ENCODE data around the gene ACBD6.

ACBD6 gene

GRCh38 chr1:180536821-180537372, 34.5 kb upstream of the ACBD6 start:
- Histone ChIP-seq H3K9ac (ENCODE audit: low read depth, low read length) (no peak overlapping the region), H3K36me3 (ENCODE audit: control insufficient read depth, insufficient read depth, low read length) (no peaks in the 10 kb centered on the region), H3K27me3 (ENCODE audit: control insufficient read depth, insufficient read depth, low read length) (no peaks in the 10 kb centered on the region), H3K4me1 (ENCODE audit: control insufficient read depth, insufficient read depth, low read length) (no peaks in the 10 kb centered on the region), H3K9me3 (ENCODE audit: control insufficient read depth, insufficient read depth, low read length) (no peaks in the 10 kb centered on the region), H3K4me3 (ENCODE audit: low read depth, low read length) (no peak overlapping the region)

GRCh38 chr1:180535418-180535999, 33.1 kb upstream of the ACBD6 start:
- Histone ChIP-seq H3K9ac (ENCODE audit: low read depth, low read length) (no peak overlapping the region), H3K4me1 (ENCODE audit: control insufficient read depth, insufficient read depth, low read length) (no peaks in the 10 kb centered on the region), H3K4me3 (ENCODE audit: low read depth, low read length) (no peak overlapping the region), H3K36me3 (ENCODE audit: control insufficient read depth, insufficient read depth, low read length) (no peaks in the 10 kb centered on the region), H3K27me3 (ENCODE audit: control insufficient read depth, insufficient read depth, low read length) (no peaks in the 10 kb centered on the region), H3K9me3 (ENCODE audit: control insufficient read depth, insufficient read depth, low read length) (no peaks in the 10 kb centered on the region)

GRCh38 chr1:180534214-180534613, 31.8 kb upstream of the ACBD6 start:
- no peaks in the 10 kb centered on the region for H3K27me3 ChIP-seq (ENCODE audit: control insufficient read depth, insufficient read depth, low read length)
- H3K4me1 ChIP-seq (ENCODE audit: control insufficient read depth, insufficient read depth, low read length) = no peaks in the 10 kb centered on the region
- H3K9ac ChIP-seq (ENCODE audit: low read depth, low read length) = no peak overlapping the region
- no peak overlapping the region for H3K4me3 ChIP-seq (ENCODE audit: low read depth, low read length)
- no peaks in the 10 kb centered on the region for H3K9me3 ChIP-seq (ENCODE audit: control insufficient read depth, insufficient read depth, low read length)
- H3K36me3 ChIP-seq (ENCODE audit: control insufficient read depth, insufficient read depth, low read length) = no peaks in the 10 kb centered on the region

GRCh38 chr1:180533266-180533987, 31.1 kb upstream of the ACBD6 start:
- Histone ChIP-seq H3K4me1 (ENCODE audit: control insufficient read depth, insufficient read depth, low read length) (no peaks in the 10 kb centered on the region), H3K9ac (ENCODE audit: low read depth, low read length) (no peak overlapping the region), H3K4me3 (ENCODE audit: low read depth, low read length) (no peak overlapping the region), H3K36me3 (ENCODE audit: control insufficient read depth, insufficient read depth, low read length) (no peaks in the 10 kb centered on the region), H3K9me3 (ENCODE audit: control insufficient read depth, insufficient read depth, low read length) (no peaks in the 10 kb centered on the region), H3K27me3 (ENCODE audit: control insufficient read depth, insufficient read depth, low read length) (no peaks in the 10 kb centered on the region)

GRCh38 chr1:180532854-180533253, 30.5 kb upstream of the ACBD6 start:
- Histone ChIP-seq H3K36me3 (ENCODE audit: control insufficient read depth, insufficient read depth, low read length) (no peaks in the 10 kb centered on the region), H3K9ac (ENCODE audit: low read depth, low read length) (no peak overlapping the region), H3K27me3 (ENCODE audit: control insufficient read depth, insufficient read depth, low read length) (no peaks in the 10 kb centered on the region), H3K9me3 (ENCODE audit: control insufficient read depth, insufficient read depth, low read length) (no peaks in the 10 kb centered on the region), H3K4me3 (ENCODE audit: low read depth, low read length) (no peak overlapping the region), H3K4me1 (ENCODE audit: control insufficient read depth, insufficient read depth, low read length) (no peaks in the 10 kb centered on the region)

- H3K9ac ChIP-seq (ENCODE audit: low read depth, low read length) = no peak overlapping the region
- no peak overlapping the region for H3K4me3 ChIP-seq (ENCODE audit: low read depth, low read length)
- no peaks in the 10 kb centered on the region for H3K27me3 ChIP-seq (ENCODE audit: control insufficient read depth, insufficient read depth, low read length)
- no peaks in the 10 kb centered on the region for H3K9me3 ChIP-seq (ENCODE audit: control insufficient read depth, insufficient read depth, low read length)
- H3K4me1 ChIP-seq (ENCODE audit: control insufficient read depth, insufficient read depth, low read length) = no peaks in the 10 kb centered on the region
- no peaks in the 10 kb centered on the region for H3K36me3 ChIP-seq (ENCODE audit: control insufficient read depth, insufficient read depth, low read length)
Observed at GRCh38 chr1:180530501-180530900, 28.1 kb upstream of the ACBD6 start.

- Histone ChIP-seq H3K36me3 (ENCODE audit: control insufficient read depth, insufficient read depth, low read length) (no peaks in the 10 kb centered on the region), H3K4me3 (ENCODE audit: low read depth, low read length) (no peak overlapping the region), H3K4me1 (ENCODE audit: control insufficient read depth, insufficient read depth, low read length) (no peaks in the 10 kb centered on the region), H3K9me3 (ENCODE audit: control insufficient read depth, insufficient read depth, low read length) (no peaks in the 10 kb centered on the region), H3K9ac (ENCODE audit: low read depth, low read length) (no peak overlapping the region), H3K27me3 (ENCODE audit: control insufficient read depth, insufficient read depth, low read length) (no peaks in the 10 kb centered on the region)
Observed at GRCh38 chr1:180528868-180529470, 26.6 kb upstream of the ACBD6 start.

GRCh38 chr1:180527101-180527669, 24.8 kb upstream of the ACBD6 start:
- H3K4me1 ChIP-seq (ENCODE audit: control insufficient read depth, insufficient read depth, low read length) = peaks cover 4% of the 10 kb centered on the region
- H3K4me3 ChIP-seq (ENCODE audit: low read depth, low read length) = no peak overlapping the region
- H3K9ac ChIP-seq (ENCODE audit: low read depth, low read length) = no peak overlapping the region
- H3K9me3 ChIP-seq (ENCODE audit: control insufficient read depth, insufficient read depth, low read length) = no peaks in the 10 kb centered on the region
- no peaks in the 10 kb centered on the region for H3K36me3 ChIP-seq (ENCODE audit: control insufficient read depth, insufficient read depth, low read length)
- no peaks in the 10 kb centered on the region for H3K27me3 ChIP-seq (ENCODE audit: control insufficient read depth, insufficient read depth, low read length)

- Histone ChIP-seq H3K36me3 (ENCODE audit: control insufficient read depth, insufficient read depth, low read length) (no peaks in the 10 kb centered on the region), H3K9ac (ENCODE audit: low read depth, low read length) (no peak overlapping the region), H3K4me1 (ENCODE audit: control insufficient read depth, insufficient read depth, low read length) (peaks cover 6% of the 10 kb centered on the region)
Observed at GRCh38 chr1:180525715-180526039, 23.3 kb upstream of the ACBD6 start.

GRCh38 chr1:180524915-180525714, 22.7 kb upstream of the ACBD6 start:
- Histone ChIP-seq H3K27me3 (ENCODE audit: control insufficient read depth, insufficient read depth, low read length) (no peaks in the 10 kb centered on the region), H3K9me3 (ENCODE audit: control insufficient read depth, insufficient read depth, low read length) (no peaks in the 10 kb centered on the region), H3K36me3 (ENCODE audit: control insufficient read depth, insufficient read depth, low read length) (no peaks in the 10 kb centered on the region), H3K4me1 (ENCODE audit: control insufficient read depth, insufficient read depth, low read length) (peaks cover 6% of the 10 kb centered on the region), H3K4me3 (ENCODE audit: low read depth, low read length) (no peak overlapping the region), H3K9ac (ENCODE audit: low read depth, low read length) (no peak overlapping the region)

More at GRCh38 chr1:180525715-180526039, 23.3 kb upstream of the ACBD6 start:
- Histone ChIP-seq H3K9me3 (ENCODE audit: control insufficient read depth, insufficient read depth, low read length) (no peaks in the 10 kb centered on the region), H3K27me3 (ENCODE audit: control insufficient read depth, insufficient read depth, low read length) (no peaks in the 10 kb centered on the region), H3K4me3 (ENCODE audit: low read depth, low read length) (no peak overlapping the region)

GRCh38 chr1:180524160-180524914, 22.0 kb upstream of the ACBD6 start:
- no peaks in the 10 kb centered on the region for H3K36me3 ChIP-seq (ENCODE audit: control insufficient read depth, insufficient read depth, low read length)
- no peak overlapping the region for H3K9ac ChIP-seq (ENCODE audit: low read depth, low read length)
- H3K27me3 ChIP-seq (ENCODE audit: control insufficient read depth, insufficient read depth, low read length) = no peaks in the 10 kb centered on the region
- H3K4me3 ChIP-seq (ENCODE audit: low read depth, low read length) = no peak overlapping the region
- no peaks in the 10 kb centered on the region for H3K9me3 ChIP-seq (ENCODE audit: control insufficient read depth, insufficient read depth, low read length)
- peaks cover 6% of the 10 kb centered on the region for H3K4me1 ChIP-seq (ENCODE audit: control insufficient read depth, insufficient read depth, low read length)
